H1 (cell line): ENCODE measurements around the gene CAPN7. TPM values are rescaled to one million over a fixed set of nuclear protein-coding genes. Genes with fewer than 3 reads are reported as not detected.

Source experiments
- CTCF ChIA-PET: fragments of 300-600 bp; sonication (Branson Sonifier 250); formaldehyde crosslinking; loops from one replicate; lab custom pipeline; 2021; ENCODE audit not compliant: partially characterized antibody; lab: Charles Lee
- POLR2A ChIA-PET: fragments of 300-600 bp; sonication (Branson Sonifier 250); formaldehyde crosslinking; loops from one replicate; lab custom pipeline; 2021; ENCODE audit warnings: inconsistent platforms; ENCODE audit not compliant: partially characterized antibody; lab: Charles Lee
- DNase-seq, 2 experiments: peaks; one replicate each; pipeline versions ENCODE4 v3.0.0 to v3.0.0-alpha.2; 2010 to 2022; ENCODE audit warnings: low spot score in 2 of 2, low read depth in 1 of 2, mixed read lengths in 1 of 2
- FAIRE-seq: peaks from 2 replicates; lab custom pipeline; 2011; peaks lifted over from hg19 to GRCh38; lab: Jason Lieb, UNC
- H2AFZ ChIP-seq: 2 replicates; pipeline ENCODE4 v1.8.1; 2012; ENCODE audit warnings: low read length, inconsistent platforms
- H2AK5ac ChIP-seq: 2 replicates; pipeline ENCODE4 v1.6.1; 2013; ENCODE audit warnings: low read depth, low read length
- H2BK120ac ChIP-seq: replicated peaks from 2 replicates; pipeline ENCODE3; 2013; ENCODE audit warnings: low read depth, low read length, inconsistent platforms
- H2BK12ac ChIP-seq: 2 replicates; pipeline ENCODE4 v1.6.1; 2013; ENCODE audit warnings: low read depth, low read length
- H2BK15ac ChIP-seq: 2 replicates; pipeline ENCODE4 v1.6.1; 2013; ENCODE audit warnings: low read length
- H2BK20ac ChIP-seq: 2 replicates; pipeline ENCODE4 v1.6.1; 2013; ENCODE audit warnings: low read length
- H2BK5ac ChIP-seq: 2 replicates; pipeline ENCODE4 v1.6.1; 2013; ENCODE audit warnings: low read depth, low read length
- H3K14ac ChIP-seq: 2 replicates; pipeline ENCODE4 v1.6.1; 2013; ENCODE audit warnings: inconsistent platforms; ENCODE audit not compliant: insufficient read length
- H3K18ac ChIP-seq: 2 replicates; pipeline ENCODE4 v1.6.1; 2013; ENCODE audit warnings: low read length; ENCODE audit errors: extremely low read depth
- H3K23ac ChIP-seq: 2 replicates; pipeline ENCODE4 v1.6.1; 2013; ENCODE audit warnings: inconsistent platforms; ENCODE audit not compliant: insufficient read length
- H3K23me2 ChIP-seq: 2 replicates; pipeline ENCODE4 v1.6.1; 2013; ENCODE audit warnings: low read depth, low read length
- H3K27ac ChIP-seq: 2 replicates; pipeline ENCODE4 v1.6.1; 2011; ENCODE audit warnings: low read depth, low read length, inconsistent platforms
- H3K27me3 ChIP-seq, 4 experiments: replicated peaks in 1 of 4; 1 replicate in 1 of 4; 2 replicates in 3 of 4; pipeline versions ENCODE4 v1.6.1 to v1.8.1; 2011 to 2013; ENCODE audit warnings: low read length in 3 of 4, mild to moderate bottlenecking in 3 of 4, inconsistent platforms in 2 of 4, mixed read lengths in 2 of 4, moderate library complexity in 1 of 4; ENCODE audit not compliant: control insufficient read depth in 3 of 4, insufficient read depth in 3 of 4; ENCODE audit errors: extremely low read depth in 1 of 4
- H3K36me3 ChIP-seq, 4 experiments: 2 replicates each; pipeline versions ENCODE4 v1.6.1 to v1.8.1; 2011 to 2013; ENCODE audit warnings: mild to moderate bottlenecking in 4 of 4, low read length in 3 of 4, moderate library complexity in 2 of 4, control low read depth in 1 of 4, inconsistent platforms in 1 of 4; ENCODE audit not compliant: insufficient read depth in 4 of 4, control insufficient read depth in 2 of 4
- H3K4ac ChIP-seq: replicated peaks from 2 replicates; pipeline ENCODE3; 2013; ENCODE audit warnings: low read length, low read depth, mixed read lengths, inconsistent platforms; ENCODE audit not compliant: insufficient read length
- H3K4me1 ChIP-seq, 4 experiments: replicated peaks in 1 of 4; 1 replicate in 1 of 4; 2 replicates in 3 of 4; pipeline versions ENCODE4 v1.6.1 to v1.8.1; 2011 to 2013; ENCODE audit warnings: low read length in 3 of 4, inconsistent platforms in 2 of 4, mixed read lengths in 1 of 4; ENCODE audit not compliant: insufficient read depth in 4 of 4, control insufficient read depth in 3 of 4
- H3K4me2 ChIP-seq, 2 experiments: 2 replicates each; pipeline versions ENCODE4 v1.6.1 to v1.8.1; 2011 to 2013; ENCODE audit warnings: low read depth in 2 of 2, low read length in 2 of 2, control low read depth in 1 of 2, inconsistent platforms in 1 of 2, mild to moderate bottlenecking in 1 of 2; ENCODE audit not compliant: insufficient read depth in 1 of 2
- H3K4me3 ChIP-seq, 4 experiments: fragments of 200-600, 300-600 bp in 1 of 4; sonication (generic), shearing (Covaris generic), sonication (Bioruptor Twin) in 1 of 4; 2 replicates each; pipeline versions ENCODE4 v1.5.1 to v1.8.1; 2011 to 2016; ENCODE audit warnings: low read length in 4 of 4, low read depth in 3 of 4, control low read depth in 2 of 4, inconsistent platforms in 2 of 4, mild to moderate bottlenecking in 2 of 4, mixed read lengths in 1 of 4, moderate library complexity in 1 of 4; ENCODE audit not compliant: insufficient read depth in 2 of 4; ENCODE audit errors: extremely low read depth in 1 of 4
- H3K56ac ChIP-seq: replicated peaks from 2 replicates; pipeline ENCODE3; 2013; ENCODE audit warnings: low read depth, mild to moderate bottlenecking, mixed read lengths, low read length, inconsistent platforms; ENCODE audit not compliant: insufficient read length
- H3K79me1 ChIP-seq: 2 replicates; pipeline ENCODE4 v1.6.1; 2013; ENCODE audit warnings: low read depth, low read length, control low read depth
- H3K79me2 ChIP-seq, 2 experiments: 2 replicates each; pipeline versions ENCODE4 v1.6.1 to v1.8.1; 2012 to 2013; ENCODE audit warnings: low read length in 2 of 2, mild to moderate bottlenecking in 2 of 2, inconsistent platforms in 1 of 2; ENCODE audit not compliant: insufficient read depth in 2 of 2, control insufficient read depth in 1 of 2
- H3K9ac ChIP-seq, 4 experiments: replicated peaks in 1 of 4; 1 replicate in 1 of 4; 2 replicates in 3 of 4; pipeline versions ENCODE4 v1.6.1 to v1.8.1; 2011 to 2013; ENCODE audit warnings: low read depth in 3 of 4, low read length in 3 of 4, control low read depth in 2 of 4, mild to moderate bottlenecking in 2 of 4, moderate library complexity in 2 of 4, inconsistent platforms in 1 of 4; ENCODE audit errors: extremely low read depth in 1 of 4
- H3K9me3 ChIP-seq, 2 experiments: 2 replicates each; pipeline versions ENCODE4 v1.6.1 to v1.8.1; 2012 to 2013; ENCODE audit warnings: mild to moderate bottlenecking in 2 of 2, moderate library complexity in 2 of 2, control low read depth in 1 of 2, inconsistent platforms in 1 of 2, low read depth in 1 of 2, low read length in 1 of 2, mixed read lengths in 1 of 2; ENCODE audit not compliant: insufficient read depth in 2 of 2
- H4K20me1 ChIP-seq, 2 experiments: replicated peaks in 1 of 2; 2 replicates each; pipeline versions ENCODE3 to v1.8.1; 2011 to 2013; ENCODE audit warnings: inconsistent platforms in 2 of 2, low read length in 2 of 2, mild to moderate bottlenecking in 1 of 2; ENCODE audit not compliant: insufficient read depth in 2 of 2, control insufficient read depth in 1 of 2
- H4K5ac ChIP-seq: 2 replicates; pipeline ENCODE4 v1.6.1; 2013; ENCODE audit warnings: low read length, low read depth, mixed read lengths, inconsistent platforms; ENCODE audit not compliant: insufficient read length
- H4K8ac ChIP-seq: 2 replicates; pipeline ENCODE4 v1.8.0; 2013; ENCODE audit warnings: mild to moderate bottlenecking, moderate library complexity, low read length, inconsistent platforms; ENCODE audit not compliant: insufficient read depth; ENCODE audit errors: extremely low read depth
- H4K91ac ChIP-seq: replicated peaks from 2 replicates; pipeline ENCODE3; 2013; ENCODE audit warnings: low read length, mixed read lengths, inconsistent platforms; ENCODE audit not compliant: insufficient read length
- BACH1 ChIP-seq: IDR thresholded peaks from 2 replicates; pipeline ENCODE4 v1.6.1; 2012; ENCODE audit warnings: low read length, improper control_type of control experiment
- CHD2 ChIP-seq: IDR thresholded peaks from 2 replicates; pipeline ENCODE4 v1.6.1; 2012; ENCODE audit warnings: low read length, improper control_type of control experiment
- WGBS, 2 experiments: shearing (Covaris generic) in 1 of 2; methylation state at CpG; one replicate each; pipeline versions ENCODE4 v1.1.6 to v1.1.7; 2013 to 2015; ENCODE audit warnings: low lambda C conversion rate in 2 of 2, mixed read lengths in 2 of 2, inconsistent platforms in 1 of 2, low coverage in 1 of 2, missing lambda C conversion rate in 1 of 2; ENCODE audit not compliant: insufficient replicate concordance in 2 of 2, insufficient coverage in 1 of 2, insufficient read length in 1 of 2; ENCODE audit errors: extremely low coverage in 1 of 2, missing lambda C conversion rate in 1 of 2; 5-methylcytosine and 5-hydroxymethylcytosine counted together
- polyA plus RNA-seq, 7 experiments: library from polyadenylated mRNA; depleted of rRNA in 3 of 7; stranded (reverse) in 5 of 7; unstranded in 2 of 7; fragments of >200 nt in 5 of 7; fragments of 200-250 nt in 2 of 7; gene quantifications; 1 replicate in 5 of 7; 2 replicates in 1 of 7; 4 replicates in 1 of 7; pipeline versions ENCODE4 v1.2.1 to v1.2.3, GENCODE V29; 2011 to 2013; ENCODE audit warnings: missing spikeins in 2 of 7, mixed read lengths in 2 of 7
- total RNA-seq: library from RNA; stranded (reverse); fragmentation: NEBNext Ultra II Directional; extraction: Animal tissue kit (Norgen Biotek cat#: 25700); gene quantifications from 2 replicates; pipeline ENCODE4 v1.2.1, GENCODE V29; 2021

CAPN7 gene
- total and polyA plus RNA-seq, 2 of the 8 experiments (the other 6 are each of a cell fraction or from before 2014, with no cell fraction given), result 5.3 to 13.2 TPM

DNA sequence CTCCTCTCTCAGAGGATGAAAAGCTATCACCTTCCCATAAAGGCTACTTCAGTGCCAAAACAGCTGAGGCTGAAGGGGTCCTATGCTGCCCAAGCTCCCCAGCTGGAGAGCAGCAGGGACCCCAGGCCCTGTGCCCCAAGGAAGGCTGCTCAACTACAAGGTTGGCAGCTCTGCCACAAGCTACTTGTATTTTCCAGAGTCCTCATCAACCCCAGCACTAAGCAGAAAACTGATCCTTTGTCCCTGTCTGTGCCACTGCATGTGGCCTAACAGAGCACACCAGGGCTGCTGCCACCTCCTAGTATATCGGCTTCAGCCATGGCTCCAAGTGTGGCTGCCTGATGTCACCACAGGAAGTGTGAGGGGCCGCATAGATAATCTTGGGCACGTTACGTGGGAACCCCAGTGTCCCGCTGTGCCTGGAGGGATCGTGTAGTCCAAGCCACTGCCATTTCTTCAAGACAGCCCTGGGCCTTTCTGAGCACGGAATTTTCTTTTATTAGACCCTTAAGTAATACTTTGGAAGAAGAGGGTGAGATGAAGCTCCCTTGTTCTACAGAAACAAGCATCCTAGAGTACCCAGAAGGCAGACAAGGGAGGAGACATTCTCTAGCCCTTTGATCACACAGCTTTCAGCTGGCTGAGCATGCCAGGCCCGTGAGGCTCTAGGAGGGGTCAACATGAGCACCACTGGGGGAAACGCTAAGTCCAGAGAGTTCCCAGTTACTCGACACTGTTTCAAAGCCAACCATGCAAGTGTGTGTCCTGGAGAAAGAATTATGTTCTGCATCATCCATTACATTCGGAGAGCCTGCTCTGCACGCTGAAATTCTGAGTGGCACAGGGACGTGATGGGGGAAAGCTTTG lies 60.7 kb downstream of the CAPN7 start:
- Histone ChIP-seq H2AFZ (no peak overlapping the region), H3K27ac (no peak overlapping the region), H3K14ac (no peak overlapping the region), H2BK12ac (no peak overlapping the region), H3K4me2 (no peak overlapping the region), H4K8ac (no peak overlapping the region), H2BK5ac (no peak overlapping the region), H3K27me3 (no peaks in the 10 kb centered on the region), H3K4me3 (no peak overlapping the region), H2BK120ac (no peak overlapping the region), H3K9ac (no peak overlapping the region), H2AK5ac (no peak overlapping the region), H3K18ac (no peak overlapping the region), H3K36me3 (no peaks in the 10 kb centered on the region), H3K23me2 (no peaks in the 10 kb centered on the region), H3K79me2 (no peaks in the 10 kb centered on the region), H3K4me1 (no peaks in the 10 kb centered on the region; a peak in 1 of 7 replicates), H3K23ac (no peak overlapping the region), H3K9me3 (no peaks in the 10 kb centered on the region), H4K20me1 (peaks cover 0 to 3% of the 10 kb centered on the region in 2 experiments), H3K56ac (no peak overlapping the region), H2BK15ac (no peak overlapping the region), H4K5ac (no peak overlapping the region), H3K79me1 (no peaks in the 10 kb centered on the region), H2BK20ac (no peak overlapping the region), H3K4ac (no peak overlapping the region), H4K91ac (no peak overlapping the region)
- POLR2A ChIA-PET, result interaction anchor here (0.6 to 1.7 kb wide), 4 partner anchors 41 to 140 kb away, joined by 3 to 5 read pairs (median 4); partner anchors contain the start of gene SH3BP5
- 92% methylated on average over 13 of the region's 13 CpGs; no CpG with 5 or more reads in 1 of the 2 experiments for whole genome bisulfite sequencing, 2 experiments
- CTCF ChIA-PET, result interaction anchor here (0.9 to 15.5 kb wide), 38 partner anchors 9 to 205 kb away, joined by 3 to 227 read pairs (median 8); partner anchors contain the start of genes CAPN7 and SH3BP5
- TF ChIP-seq CHD2 (no peak), BACH1 (no peak)
- no peak for DNase-seq
- no peak for FAIRE-seq
